AG10803 (cell line): ENCODE data around the gene PKP4.
A peak's percentile ranks its signal among the peaks of the same experiment; 100 is the strongest.

Experiments
- DNase-seq: peaks from one replicate; pipeline ENCODE4 v3.0.0; 2010; ENCODE audit warnings: low read depth
- H3K4me3 ChIP-seq: 2 replicates; pipeline ENCODE4 v1.5.1; 2011; ENCODE audit warnings: mild to moderate bottlenecking, low read length, control low read depth
- CTCF ChIP-seq: conservative IDR thresholded peaks from 2 replicates; pipeline ENCODE4 v1.5.1; 2011; ENCODE audit warnings: mild to moderate bottlenecking, low read length, control low read depth, inconsistent platforms

The PKP4 gene

GRCh38 chr2:158519481-158519880, 62.7 kb downstream of the PKP4 start:
- no peak overlapping the region for H3K4me3 ChIP-seq
- no peak for DNase-seq
- no peak for TF ChIP-seq CTCF

- H3K4me3 ChIP-seq: no peak overlapping the region
- peak; percentile 70 for DNase-seq
- no peak for TF ChIP-seq CTCF
These were observed 72.9 kb downstream of the PKP4 start for GRCh38 chr2:158529379-158530259.

GRCh38 chr2:158530829-158531228, 74.1 kb downstream of the PKP4 start:
- TF ChIP-seq CTCF: no peak
- H3K4me3 ChIP-seq: no peak overlapping the region

GRCh38 chr2:158533009-158533408, 76.3 kb downstream of the PKP4 start:
- H3K4me3 ChIP-seq: no peak overlapping the region
- DNase-seq: no peak
- TF ChIP-seq CTCF: no peak

More at GRCh38 chr2:158530829-158531228, 74.1 kb downstream of the PKP4 start:
- DNase-seq: no peak

GRCh38 chr2:158539176-158540005, 82.6 kb downstream of the PKP4 start:
- no peak for TF ChIP-seq CTCF
- peak; percentile 77 for DNase-seq
- H3K4me3 ChIP-seq: no peak overlapping the region

GRCh38 chr2:158542577-158542976, 85.8 kb downstream of the PKP4 start:
- H3K4me3 ChIP-seq: no peak overlapping the region
- no peak for DNase-seq
- TF ChIP-seq CTCF: no peak
